Body of pancreas (tissue), 4 donors: ENCODE data around the gene RNF32. TPM values are rescaled to one million over a fixed set of nuclear protein-coding genes. Genes with fewer than 3 reads are reported as not detected.

Experiments used
- ATAC-seq: fragments of 150-250 bp; one replicate; pipeline ENCODE4 v1.9.1; 2016
- DNase-seq, 4 donors: peaks; one replicate each; pipeline ENCODE4 v3.0.0-alpha.2; 2019
- H3K27ac ChIP-seq, 4 donors: fragments of 200-600 bp; sonication (generic); 1 replicate in 3 of 4; 2 replicates in 1 of 4; pipeline versions ENCODE4 v1.5.1 to v1.6.1; 2016 to 2019; ENCODE audit warnings: mild to moderate bottlenecking in 1 of 4, mixed read lengths in 1 of 4, moderate library complexity in 1 of 4
- H3K27me3 ChIP-seq, 2 donors: fragments of 200-600 bp; sonication (generic); one replicate each; pipeline ENCODE4 v1.6.0; 2016; ENCODE audit warnings: mild to moderate bottlenecking in 1 of 2
- H3K36me3 ChIP-seq, 2 donors: fragments of 200-600 bp; sonication (generic); replicated peaks in 1 of 2; 2 replicates each; pipeline ENCODE4 v1.5.1; 2016; ENCODE audit warnings: low read depth in 2 of 2; ENCODE audit not compliant: insufficient read depth in 1 of 2
- H3K4me1 ChIP-seq: fragments of 200-600 bp; sonication (generic); one replicate; pipeline ENCODE4 v1.6.0; 2016
- H3K4me3 ChIP-seq, 2 donors: fragments of 200-600 bp; sonication (generic); 1 replicate in 1 of 2; 2 replicates in 1 of 2; pipeline ENCODE4 v1.5.1; 2016 to 2019
- H3K9me3 ChIP-seq, 3 donors: fragments of 200-600 bp; sonication (generic); 1 replicate in 2 of 3; 2 replicates in 1 of 3; pipeline ENCODE4 v1.5.1; 2016
- CTCF ChIP-seq, 7 experiments: fragments of 450-650 bp in 4 of 7; fragments of 200-600 bp in 3 of 7; sonication (generic) in 3 of 7; IDR thresholded peaks; one replicate each; pipeline ENCODE4 v1.5.1; 2016 to 2019; ENCODE audit warnings: antibody characterized with exemption in 7 of 7
- POLR2A ChIP-seq, 3 donors: fragments of 450-650 bp; IDR thresholded peaks; one replicate each; pipeline ENCODE4 v1.6.1; 2016; ENCODE audit warnings: antibody characterized with exemption in 3 of 3, mild to moderate bottlenecking in 2 of 3
- WGBS, 2 donors: methylation state at CpG; one replicate each; pipeline ENCODE4 v1.1.5; 2017; 5-methylcytosine and 5-hydroxymethylcytosine counted together
- intact Hi-C: fragments of 100-400 bp; cut with DNase I; formaldehyde crosslinking; loops from one replicate; pipeline ENCODE4 v1.15.1; 2023
- total RNA-seq, 2 donors: library from RNA; depleted of rRNA; stranded (reverse); fragments of >200 nt; gene quantifications; one replicate each; pipeline ENCODE4 v1.1.0, GENCODE V29; 2016

Gene RNF32
- total RNA-seq, 2 donors from 2014 or later: 0.26 to 0.99 TPM

- Histone ChIP-seq H3K4me3 (no peak overlapping the region), H3K27me3 (no peaks in the 10 kb centered on the region), H3K9me3 (no peaks in the 10 kb centered on the region), H3K4me1 (no peaks in the 10 kb centered on the region), H3K27ac (no peak overlapping the region), H3K36me3 (peaks cover 5 to 9% of the 10 kb centered on the region in 2 donors)
- WGBS, 2 donors: 93 to 94% methylated on average over 9 of the region's 9 CpGs
- ATAC-seq: no peak
- intact Hi-C loops: no loop called here
- TF ChIP-seq POLR2A (IDR thresholded peaks at IDR 0.05) (no peak), CTCF (IDR thresholded peaks at IDR 0.05) (no peak)
- no peak for DNase-seq
Measured at GRCh38 chr7:156677374-156678054, 36.9 kb downstream of the RNF32 start.

GRCh38 chr7:156680281-156680680 is 39.7 kb downstream of the RNF32 start:
- Histone ChIP-seq H3K27me3 (no peaks in the 10 kb centered on the region), H3K4me3 (no peak overlapping the region), H3K27ac (no peak overlapping the region), H3K9me3 (no peaks in the 10 kb centered on the region), H3K4me1 (no peaks in the 10 kb centered on the region), H3K36me3 (peaks cover 5 to 12% of the 10 kb centered on the region in 2 donors)
- intact Hi-C loops: no loop called here
- WGBS, 2 donors: 82 to 93% methylated on average over 1 of the region's 1 CpG
- TF ChIP-seq CTCF (IDR thresholded peaks at IDR 0.05) (no peak), POLR2A (IDR thresholded peaks at IDR 0.05) (no peak)
- no peak for DNase-seq
- ATAC-seq: no peak

GRCh38 chr7:156682928-156683327 is 42.4 kb downstream of the RNF32 start:
- no peaks in the 10 kb centered on the region for H3K9me3 ChIP-seq
- TF ChIP-seq CTCF (IDR thresholded peaks at IDR 0.05): no peak
- TF ChIP-seq POLR2A (IDR thresholded peaks at IDR 0.05): no peak
- H3K36me3 ChIP-seq: peaks cover 0 to 11% of the 10 kb centered on the region in 2 donors
- no peaks in the 10 kb centered on the region for H3K4me1 ChIP-seq
- WGBS, 2 donors: 82 to 86% methylated on average over 2 of the region's 2 CpGs
- H3K27ac ChIP-seq: no peak overlapping the region
- no peaks in the 10 kb centered on the region for H3K27me3 ChIP-seq
- ATAC-seq (no peak), DNase-seq (no peak)
- no peak overlapping the region for H3K4me3 ChIP-seq
- intact Hi-C loops: no loop called here

GRCh38 chr7:156684251-156684650 is 43.7 kb downstream of the RNF32 start:
- no peak for TF ChIP-seq CTCF (IDR thresholded peaks at IDR 0.05)
- TF ChIP-seq POLR2A (IDR thresholded peaks at IDR 0.05): no peak
- 94 to 96% methylated on average over 10 of the region's 10 CpGs for WGBS, 2 donors
- DNase-seq (no peak), ATAC-seq (no peak)
- no peak overlapping the region for H3K4me3 ChIP-seq
- intact Hi-C loops: no loop called here
- H3K27me3 ChIP-seq: no peaks in the 10 kb centered on the region
- no peaks in the 10 kb centered on the region for H3K9me3 ChIP-seq
- H3K4me1 ChIP-seq: no peaks in the 10 kb centered on the region
- H3K27ac ChIP-seq: no peak overlapping the region
- H3K36me3 ChIP-seq: peaks cover 0 to 7% of the 10 kb centered on the region in 2 donors

- no peak for TF ChIP-seq POLR2A (IDR thresholded peaks at IDR 0.05)
- Histone ChIP-seq H3K4me1 (no peaks in the 10 kb centered on the region), H3K36me3 (peaks cover 0 to 7% of the 10 kb centered on the region in 2 donors), H3K9me3 (no peaks in the 10 kb centered on the region), H3K4me3 (no peak overlapping the region), H3K27ac (no peak overlapping the region), H3K27me3 (no peaks in the 10 kb centered on the region)
- intact Hi-C loops: no loop called here
- 96 to 97% methylated on average over 4 of the region's 4 CpGs for WGBS, 2 donors
- ATAC-seq (no peak), DNase-seq (no peak)
Measured at GRCh38 chr7:156684661-156685060, 44.1 kb downstream of the RNF32 start.
